OCI-LY1 (cell line): ENCODE data around the gene PXMP4.
"Not testable (repeated sequence)": the region's sequence is repeated elsewhere in the genome, so short reads cannot be mapped to it uniquely, and the experiment has no call there.

Source experiments
- H2AFZ ChIP-seq: fragments of 200-600 bp; sonication (generic), shearing (Covaris generic); 2 replicates; pipeline ENCODE4 v1.6.0; 2014; ENCODE audit warnings: antibody characterized with exemption, mild to moderate bottlenecking, low read length
- H3F3A ChIP-seq: fragments of 200-600 bp; sonication (generic), shearing (Covaris generic); 2 replicates; pipeline ENCODE4 v1.6.0; 2014; ENCODE audit warnings: mild to moderate bottlenecking, antibody characterized with exemption, low read length, moderate library complexity; ENCODE audit not compliant: insufficient read depth
- H3K27ac ChIP-seq: fragments of 200-600 bp; sonication (generic); 2 replicates; pipeline ENCODE4 v1.5.1; 2014; ENCODE audit warnings: low read length, mixed run types, mild to moderate bottlenecking, low read depth; ENCODE audit not compliant: poor library complexity, severe bottlenecking
- H3K27me3 ChIP-seq: fragments of 200-600 bp; sonication (generic); 2 replicates; pipeline ENCODE4 v1.6.0; 2014; ENCODE audit warnings: antibody characterized with exemption, mild to moderate bottlenecking, low read length, moderate library complexity; ENCODE audit not compliant: insufficient read depth
- H3K36me3 ChIP-seq: fragments of 200-600 bp; sonication (generic); 2 replicates; pipeline ENCODE4 v1.6.1; 2014; ENCODE audit warnings: mild to moderate bottlenecking, antibody characterized with exemption, low read length, moderate library complexity, mixed read lengths; ENCODE audit not compliant: insufficient read depth
- H3K4me1 ChIP-seq: fragments of 200-600 bp; sonication (generic); 2 replicates; pipeline ENCODE4 v1.5.1; 2014; ENCODE audit warnings: mild to moderate bottlenecking, low read length, moderate library complexity; ENCODE audit not compliant: insufficient read depth, severe bottlenecking
- H3K4me2 ChIP-seq: fragments of 200-600 bp; sonication (generic), shearing (Covaris generic); 2 replicates; pipeline ENCODE4 v1.6.1; 2014; ENCODE audit warnings: low read length
- H3K4me3 ChIP-seq: fragments of 200-600 bp; sonication (generic); 2 replicates; pipeline ENCODE4 v1.5.1; 2014; ENCODE audit warnings: low read length, low read depth, mild to moderate bottlenecking, mixed read lengths; ENCODE audit not compliant: poor library complexity, severe bottlenecking
- H3K79me2 ChIP-seq: fragments of 200-600 bp; shearing (Covaris generic); 2 replicates; pipeline ENCODE4 v1.6.1; 2016; ENCODE audit warnings: mixed run types, low read length, mixed read lengths; ENCODE audit not compliant: insufficient read depth
- H3K9ac ChIP-seq: fragments of 200-600 bp; sonication (generic), shearing (Covaris generic); 2 replicates; pipeline ENCODE4 v1.6.1; 2014; ENCODE audit warnings: mild to moderate bottlenecking, low read length, mixed read lengths
- H3K9me2 ChIP-seq: fragments of 200-600 bp; sonication (generic), shearing (Covaris generic); 2 replicates; pipeline ENCODE4 v1.6.1; 2014; ENCODE audit warnings: low read depth, mild to moderate bottlenecking, low read length, mixed read lengths
- H3K9me3 ChIP-seq: fragments of 200-600 bp; shearing (Covaris generic); 2 replicates; pipeline ENCODE4 v1.6.1; 2014; ENCODE audit warnings: low read length, mixed read lengths
- H4K20me1 ChIP-seq: fragments of 200-600 bp; sonication (generic), shearing (Covaris generic); 2 replicates; pipeline ENCODE4 v1.6.0; 2016; ENCODE audit warnings: mild to moderate bottlenecking, low read length; ENCODE audit not compliant: insufficient read depth
- CTCF ChIP-seq: fragments of 200-600 bp; sonication (generic), shearing (Covaris generic); IDR thresholded peaks from 2 replicates; pipeline ENCODE4 v1.5.1; 2017; ENCODE audit warnings: mild to moderate bottlenecking, antibody characterized with exemption, low read length, moderate library complexity, mixed read lengths
- EZH2 ChIP-seq: fragments of 200-600 bp; sonication (generic), shearing (Covaris generic); IDR thresholded peaks from 2 replicates; pipeline ENCODE4 v1.8.0; 2017; ENCODE audit warnings: borderline replicate concordance, mixed run types, mild to moderate bottlenecking, antibody characterized with exemption, low read length, moderate library complexity, mixed read lengths

PXMP4 gene

GRCh38 chr20:33703498-33704137 is 16.5 kb downstream of the PXMP4 start:
- Histone ChIP-seq H3K27me3 (no peaks in the 10 kb centered on the region), H3K4me1 (no peaks in the 10 kb centered on the region), H3K36me3 (peaks cover 24% of the 10 kb centered on the region), H3K27ac (no peak overlapping the region), H3K4me2 (no peak overlapping the region), H2AFZ (no peak overlapping the region), H3K9me3 (no peaks in the 10 kb centered on the region), H3K9me2 (no peaks in the 10 kb centered on the region), H4K20me1 (no peaks in the 10 kb centered on the region), H3K79me2 (no peaks in the 10 kb centered on the region), H3K9ac (no peak overlapping the region), H3F3A (no peaks in the 10 kb centered on the region), H3K4me3 (no peak overlapping the region)
- TF ChIP-seq CTCF (no peak), EZH2 (no peak)

GRCh38 chr20:33702861-33703260 is 17.2 kb downstream of the PXMP4 start:
- Histone ChIP-seq H2AFZ (no peak overlapping the region), H3K4me3 (no peak overlapping the region), H3K36me3 (peaks cover 20% of the 10 kb centered on the region), H3K79me2 (no peaks in the 10 kb centered on the region), H3K4me1 (no peaks in the 10 kb centered on the region), H3K9me3 (no peaks in the 10 kb centered on the region), H3K27ac (no peak overlapping the region), H3K27me3 (no peaks in the 10 kb centered on the region), H3K9ac (no peak overlapping the region), H3K9me2 (no peaks in the 10 kb centered on the region), H3K4me2 (no peak overlapping the region), H4K20me1 (no peaks in the 10 kb centered on the region), H3F3A (no peaks in the 10 kb centered on the region)
- no peak for TF ChIP-seq EZH2
- TF ChIP-seq CTCF = no peak

- Histone ChIP-seq H3K4me2 (no peak overlapping the region), H3K9me3 (no peaks in the 10 kb centered on the region), H3K4me3 (no peak overlapping the region), H3K27me3 (no peaks in the 10 kb centered on the region), H3K9ac (no peak overlapping the region), H3K79me2 (no peaks in the 10 kb centered on the region), H3F3A (no peaks in the 10 kb centered on the region), H3K9me2 (no peaks in the 10 kb centered on the region), H4K20me1 (no peaks in the 10 kb centered on the region), H2AFZ (no peak overlapping the region), H3K4me1 (no peaks in the 10 kb centered on the region), H3K27ac (no peak overlapping the region), H3K36me3 (peaks cover 10% of the 10 kb centered on the region)
- TF ChIP-seq EZH2 (no peak), CTCF (no peak)
Measured at GRCh38 chr20:33701629-33702450, 18.3 kb downstream of the PXMP4 start.

DNA sequence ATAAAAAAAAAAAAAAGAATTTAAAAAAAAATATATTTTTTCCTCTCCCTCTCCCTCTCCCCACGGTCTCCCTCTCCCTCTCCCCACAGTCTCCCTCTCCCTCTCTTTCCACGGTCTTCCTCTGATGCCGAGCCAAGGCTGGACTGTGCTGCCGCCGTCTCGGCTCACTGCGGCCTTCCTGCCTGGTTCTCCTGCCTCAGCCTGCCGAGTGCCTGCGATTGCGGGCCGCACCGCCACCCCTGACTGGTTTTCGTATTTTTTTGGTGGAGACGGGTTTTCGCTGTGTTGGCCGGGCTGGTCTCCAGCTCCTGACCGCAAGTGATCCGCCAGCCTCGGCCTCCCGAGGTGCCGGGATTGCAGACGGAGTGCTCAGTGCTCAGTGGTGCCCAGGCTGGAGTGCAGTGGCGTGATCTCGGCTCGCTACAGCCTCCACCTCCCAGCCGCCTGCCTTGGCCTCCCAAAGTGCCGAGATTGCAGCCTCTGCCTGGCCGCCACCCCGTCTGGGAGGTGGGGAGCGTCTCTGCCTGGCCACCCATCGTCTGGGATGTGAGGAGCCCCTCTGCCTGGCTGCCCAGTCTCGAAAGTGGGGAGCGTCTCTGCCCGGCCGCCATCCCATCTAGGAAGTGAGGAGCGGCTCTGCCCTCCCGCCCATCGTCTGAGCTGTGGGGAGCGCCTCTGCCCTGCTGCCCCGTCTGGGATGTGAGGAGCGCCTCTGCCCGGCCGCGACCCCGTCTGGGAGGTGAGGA is 19.2 kb downstream of the PXMP4 start:
- not testable (repeated sequence) for H4K20me1 ChIP-seq, H3K27ac ChIP-seq, H3K4me1 ChIP-seq

GRCh38 chr20:33698966-33699365 is 21.1 kb downstream of the PXMP4 start:
- not testable (repeated sequence) for H3K27me3 ChIP-seq, H3K27ac ChIP-seq, H2AFZ ChIP-seq, H3K36me3 ChIP-seq, H4K20me1 ChIP-seq, H3K4me2 ChIP-seq, H3K9me3 ChIP-seq, H3F3A ChIP-seq, H3K4me3 ChIP-seq, H3K9ac ChIP-seq, H3K9me2 ChIP-seq, H3K79me2 ChIP-seq
- H3K4me1 ChIP-seq = peaks cover 17% of the 10 kb centered on the region

More for the DNA sequence above, 19.2 kb downstream of the PXMP4 start:
- H3K36me3 ChIP-seq, H3F3A ChIP-seq, H3K27me3 ChIP-seq, H3K4me2 ChIP-seq, H3K9me2 ChIP-seq, H3K79me2 ChIP-seq, H2AFZ ChIP-seq, H3K9ac ChIP-seq, H3K4me3 ChIP-seq, H3K9me3 ChIP-seq: not testable (repeated sequence)
